ENCODE measurements around the gene G0S2.

G0S2 gene

DNA sequence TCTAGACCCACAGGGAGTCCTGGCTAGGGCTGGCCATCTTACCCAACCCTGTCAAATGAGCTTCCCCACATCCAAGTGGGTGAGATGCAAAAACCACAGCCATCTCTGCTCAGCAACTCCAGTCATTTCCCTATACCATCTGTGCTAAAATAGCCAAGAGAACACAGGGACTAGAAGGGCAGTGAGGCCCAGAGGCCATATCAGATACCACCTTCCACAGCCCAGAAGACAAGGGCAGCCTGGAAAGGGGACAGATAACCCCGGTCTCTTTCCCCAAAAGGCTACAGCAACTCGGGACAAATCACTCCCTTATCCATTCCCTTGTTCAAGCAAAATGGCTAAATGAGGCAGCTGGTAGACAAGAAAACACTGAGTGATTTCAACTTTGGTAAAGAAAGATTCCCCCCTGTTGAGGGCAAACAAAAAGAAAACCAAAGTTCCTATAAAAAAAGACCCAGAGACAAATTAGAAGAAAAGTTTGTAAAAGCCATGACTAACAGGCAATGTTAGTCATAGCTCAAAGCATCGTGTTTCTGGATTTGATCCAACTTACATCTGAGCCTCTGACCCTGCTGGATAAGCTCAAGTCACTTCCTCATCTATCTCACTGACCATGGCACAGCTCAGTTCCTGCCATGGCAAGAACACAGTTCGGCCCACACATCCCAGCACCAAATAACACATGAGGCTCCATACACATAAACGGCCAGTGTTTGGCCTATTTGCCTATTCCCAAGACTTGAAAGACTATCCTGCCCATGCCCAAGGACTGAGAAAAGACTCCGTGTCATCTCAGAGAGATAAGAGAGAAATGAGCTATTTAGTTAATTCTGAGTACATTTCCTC, 26.1 kb upstream of the G0S2 start:
- no peak for DNase-seq (ENCODE audit: low read depth)
- H3K4me3 ChIP-seq (ENCODE audit: low read depth, low read length): no peak overlapping the region
- no peak for TF ChIP-seq CTCF (IDR thresholded peaks at IDR 0.05; ENCODE audit: low read depth, low read length, missing control alignments)

DNA sequence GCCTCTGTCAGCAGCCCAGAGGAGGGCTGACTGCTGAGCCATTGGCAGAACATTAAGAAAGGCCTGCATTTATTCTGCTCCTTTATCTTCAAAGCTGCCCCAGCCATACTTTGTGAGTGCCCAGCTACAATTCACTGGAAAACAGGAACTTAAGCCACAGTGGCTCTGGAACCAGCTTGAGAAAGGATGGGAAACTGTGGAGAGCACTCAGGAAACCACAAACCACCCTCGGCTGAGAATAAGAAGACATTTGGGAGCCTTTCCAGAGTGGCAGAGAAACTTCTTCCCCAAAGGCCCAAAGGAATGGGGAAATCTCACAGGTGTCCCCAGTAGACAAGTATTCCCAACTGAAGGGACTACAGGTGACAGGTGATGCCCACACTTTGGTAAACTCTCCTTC, 24.8 kb upstream of the G0S2 start:
- H3K4me3 ChIP-seq (ENCODE audit: low read depth, low read length): no peak overlapping the region
- DNase-seq (ENCODE audit: low read depth): no peak
- TF ChIP-seq CTCF (IDR thresholded peaks at IDR 0.05; ENCODE audit: low read depth, low read length, missing control alignments): no peak

DNA sequence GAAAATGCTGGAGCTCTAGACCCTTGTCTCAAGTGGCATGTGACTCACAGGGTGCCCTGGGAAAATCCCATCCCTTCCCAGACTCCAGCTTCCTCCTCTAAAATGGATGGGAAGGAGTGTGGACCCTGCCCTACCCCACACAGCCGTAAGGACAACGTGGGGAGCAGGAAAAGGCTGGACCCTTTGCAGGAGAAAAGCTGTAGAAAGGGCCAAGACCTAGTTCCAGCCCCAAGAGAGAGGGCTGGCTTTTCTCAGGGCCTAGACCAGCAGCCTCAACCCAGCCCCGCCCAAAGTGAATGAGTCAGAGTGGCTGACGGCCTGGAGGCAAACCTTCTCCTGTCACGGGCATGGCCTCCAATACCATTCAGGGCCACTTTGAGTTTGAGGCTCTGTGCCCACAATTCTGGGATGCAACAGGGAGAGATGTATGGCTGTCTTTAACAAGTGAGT, 24.0 kb upstream of the G0S2 start:
- no peak for TF ChIP-seq CTCF (IDR thresholded peaks at IDR 0.05; ENCODE audit: low read depth, low read length, missing control alignments)
- H3K4me3 ChIP-seq (ENCODE audit: low read depth, low read length): no peak overlapping the region
- no peak for DNase-seq (ENCODE audit: low read depth)

DNA sequence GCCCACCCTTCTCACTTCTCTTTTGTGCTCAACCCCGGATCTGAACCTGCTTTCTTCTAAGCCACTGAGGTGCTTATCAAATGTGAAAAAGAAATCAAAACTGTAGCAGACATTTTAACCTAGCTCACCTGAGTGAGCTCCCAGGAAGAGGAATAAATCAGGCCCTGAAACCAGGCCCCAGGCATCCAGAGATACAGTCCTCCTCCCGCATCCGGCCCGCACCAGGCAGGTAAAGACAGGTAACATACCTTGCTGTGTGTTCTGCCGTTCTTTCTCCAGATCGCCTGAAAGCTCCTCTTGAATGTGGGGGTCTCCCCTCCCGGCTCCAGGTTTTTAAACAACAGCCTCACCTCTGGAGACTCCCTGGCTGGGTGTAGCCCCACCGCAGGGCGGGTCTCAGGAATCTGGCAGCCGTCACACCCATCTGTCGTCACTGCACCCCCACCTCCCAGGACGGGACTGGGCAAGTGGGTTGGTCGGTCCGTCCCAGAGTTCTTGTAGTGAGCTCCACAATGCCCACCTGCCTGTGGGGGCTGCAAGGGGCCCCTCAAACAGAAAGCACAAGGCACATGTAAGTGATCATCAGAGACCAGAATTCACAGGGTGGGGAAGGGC, 23.0 kb upstream of the G0S2 start, which contains the start of gene LAMB3:
LAMB3 (minus strand) TSS at position 305 of the 615 bp plus-strand sequence. CDS start 1,481 bp downstream, outside the sequence.
- H3K4me3 ChIP-seq (ENCODE audit: low read depth, low read length): no peak within 1 kb of the TSS

GRCh38 chr1:209652873-209653401, 22.3 kb upstream of the G0S2 start:
- H3K4me3 ChIP-seq (ENCODE audit: low read depth, low read length): no peak overlapping the region
- TF ChIP-seq CTCF (IDR thresholded peaks at IDR 0.05; ENCODE audit: low read depth, low read length, missing control alignments): no peak
- no peak for DNase-seq (ENCODE audit: low read depth)

More for the DNA sequence above, 23.0 kb upstream of the G0S2 start, which contains the start of gene LAMB3:
- TF ChIP-seq CTCF (IDR thresholded peaks at IDR 0.05; ENCODE audit: low read depth, low read length, missing control alignments): no peak
- no peak for DNase-seq (ENCODE audit: low read depth)

GRCh38 chr1:209653915-209654351, 21.3 kb upstream of the G0S2 start:
- TF ChIP-seq CTCF (IDR thresholded peaks at IDR 0.05; ENCODE audit: low read depth, low read length, missing control alignments): no peak
- DNase-seq (ENCODE audit: low read depth): no peak
- H3K4me3 ChIP-seq (ENCODE audit: low read depth, low read length): no peak overlapping the region

All from GM12864 (cell line).